GM12878 (cell line): Measurements from ENCODE around the gene LRP1. TPM values are rescaled to one million over a fixed set of nuclear protein-coding genes. Genes with fewer than 3 reads are reported as not detected.

Experiments used
- ATAC-seq: fragments of 200-7000 bp; cut with Tn5 transposase; 3 replicates; pipeline ENCODE4 v1.9.1; 2020; ENCODE audit warnings: mild to moderate bottlenecking, moderate library complexity
- BruUV-seq: library from RNA; stranded (reverse); fragments of 400-500 nt; replicated peaks from 2 replicates; lab custom pipeline; 2021; lab: Mats Ljungman, UMichigan
- CTCF ChIA-PET: fragments of 300-600 bp; sonication (Branson Sonifier 250); formaldehyde crosslinking; extraction: SDS; loops from one replicate; lab custom pipeline; 2021; ENCODE audit warnings: inconsistent platforms; lab: Yijun Ruan, JAX
- POLR2A ChIA-PET: fragments of 350-600 bp; formaldehyde crosslinking; extraction: SDS; loops from one replicate; lab custom pipeline; 2021; ENCODE audit warnings: inconsistent platforms; lab: Charles Lee
- RAD21 ChIA-PET: fragments of 300-600 bp; sonication (Branson Sonifier 250); formaldehyde crosslinking; loops from one replicate; lab custom pipeline; 2023; ENCODE audit warnings: antibody characterized with exemption; ENCODE audit not compliant: unreplicated experiment; lab: Charles Lee
- SMC1A ChIA-PET: fragments of 300-600 bp; sonication (Branson Sonifier 250); formaldehyde crosslinking; loops from one replicate; lab custom pipeline; 2023; ENCODE audit not compliant: unreplicated experiment, uncharacterized antibody; lab: Charles Lee
- DNase-seq: peaks from one replicate; pipeline ENCODE4 v3.0.0-alpha.2; 2011; ENCODE audit warnings: low read depth, low spot score
- FAIRE-seq: peaks from 3 replicates; lab custom pipeline; 2011; peaks lifted over from hg19 to GRCh38; lab: Jason Lieb, UNC
- H2AFZ ChIP-seq: 2 replicates; pipeline ENCODE4 v1.6.0; 2011; ENCODE audit warnings: low read depth, low read length, control low read depth; ENCODE audit not compliant: control insufficient read depth
- H3K27ac ChIP-seq: 2 replicates; pipeline ENCODE4 v1.5.1; 2011; ENCODE audit warnings: control low read depth; ENCODE audit not compliant: control insufficient read depth, insufficient read depth
- H3K27me3 ChIP-seq, 2 experiments: replicated peaks in 1 of 2; 2 replicates each; pipeline versions ENCODE4 v1.6.0 to v1.6.1; 2011; ENCODE audit warnings: low read length in 1 of 2; ENCODE audit not compliant: control insufficient read depth in 2 of 2, insufficient read depth in 2 of 2
- H3K36me3 ChIP-seq, 2 experiments: 2 replicates each; pipeline ENCODE4 v1.5.1; 2011; ENCODE audit warnings: low read length in 1 of 2; ENCODE audit not compliant: control insufficient read depth in 2 of 2, insufficient read depth in 2 of 2
- H3K4me1 ChIP-seq: 2 replicates; pipeline ENCODE4 v1.6.1; 2011; ENCODE audit warnings: mild to moderate bottlenecking, low read length, moderate library complexity, mixed read lengths; ENCODE audit not compliant: control insufficient read depth, insufficient read depth
- H3K4me2 ChIP-seq: 2 replicates; pipeline ENCODE4 v1.6.0; 2011; ENCODE audit warnings: control low read depth; ENCODE audit not compliant: control insufficient read depth, insufficient read depth
- H3K4me3 ChIP-seq: fragments of 200-600 bp; sonication (generic); 2 replicates; pipeline ENCODE4 v1.5.1; 2016
- H3K79me2 ChIP-seq: 2 replicates; pipeline ENCODE4 v1.6.0; 2011; ENCODE audit warnings: low read length; ENCODE audit not compliant: control insufficient read depth, insufficient read depth
- H3K9ac ChIP-seq: 2 replicates; pipeline ENCODE4 v1.8.0; 2011; ENCODE audit warnings: low read length, control low read depth, mixed read lengths; ENCODE audit not compliant: control insufficient read depth, insufficient read depth
- H3K9me3 ChIP-seq: replicated peaks from 3 replicates; pipeline ENCODE4 v1.5.1; 2011; ENCODE audit warnings: mild to moderate bottlenecking, low read length; ENCODE audit not compliant: control insufficient read depth, insufficient read depth
- H4K20me1 ChIP-seq: 2 replicates; pipeline ENCODE4 v1.6.0; 2011; ENCODE audit not compliant: control insufficient read depth, insufficient read depth
- BHLHE40 ChIP-seq, 2 experiments: fragments of 450-650 bp in 1 of 2; IDR thresholded peaks; 2 replicates each; pipeline ENCODE4 v1.6.1; 2011 to 2017; ENCODE audit warnings: low read depth in 2 of 2, borderline replicate concordance in 1 of 2, improper control_type of control experiment in 1 of 2, low read length in 1 of 2, mild to moderate bottlenecking in 1 of 2
- CHD2 ChIP-seq: IDR thresholded peaks from 2 replicates; pipeline ENCODE4 v1.6.1; 2011; ENCODE audit warnings: low read depth, low read length, improper control_type of control experiment, borderline replicate concordance
- HDAC2 ChIP-seq: fragments of 200-600 bp; sonication (generic); IDR thresholded peaks from 2 replicates; pipeline ENCODE4 v1.6.1; 2017
- IRF4 ChIP-seq: IDR thresholded peaks from 2 replicates; pipeline ENCODE4 v1.6.1; 2011; ENCODE audit warnings: low read depth, low read length
- RAD51 ChIP-seq: fragments of 450-650 bp; IDR thresholded peaks from 2 replicates; pipeline ENCODE4 v1.6.1; 2016; ENCODE audit warnings: moderate library complexity, mild to moderate bottlenecking, inconsistent platforms
- RFX5 ChIP-seq: IDR thresholded peaks from 2 replicates; pipeline ENCODE4 v1.6.1; 2011; ENCODE audit warnings: low read depth, low read length, improper control_type of control experiment
- ZBED1 ChIP-seq: IDR thresholded peaks from 2 replicates; pipeline ENCODE4 v1.6.1; 2016; ENCODE audit warnings: borderline replicate concordance
- WGBS: methylation state at CpG from one replicate; pipeline ENCODE4 v1.1.6; 2016; ENCODE audit warnings: low lambda C conversion rate; ENCODE audit not compliant: insufficient replicate concordance, insufficient coverage; ENCODE audit errors: missing lambda C conversion rate; 5-methylcytosine and 5-hydroxymethylcytosine counted together
- in situ Hi-C: fragments of 300-500 bp; cut with MboI; formaldehyde crosslinking; loops from 9 replicates; pipeline ENCODE4 v1.14.3; 2018; ENCODE audit warnings: mixed read lengths
- intact Hi-C: fragments of 100-400 bp; cut with micrococcal nuclease; formaldehyde crosslinking; loops from one replicate; pipeline ENCODE4 v1.14.2; 2022; ENCODE audit not compliant: unreplicated experiment
- polyA plus RNA-seq, 11 experiments: library from polyadenylated mRNA; depleted of rRNA in 4 of 11; unstranded in 6 of 11; stranded (reverse) in 5 of 11; fragments of >200 nt; fragmentation: Nextera tagmentation in 4 of 11; fragmentation: Illumina TruSeq in 1 of 11; extraction: Ambion mirVana in 4 of 11; extraction: Trizol in 1 of 11; gene quantifications; 1 replicate in 1 of 11; 2 replicates in 10 of 11; pipeline versions ENCODE4 v1.2.1 to v1.2.3, GENCODE V29; 2011 to 2016; ENCODE audit warnings: inconsistent platforms in 2 of 11, missing spikeins in 2 of 11, low read depth in 1 of 11
- total RNA-seq, 4 experiments: library from RNA; depleted of rRNA in 3 of 4; stranded (reverse); fragments of >200 nt in 3 of 4; fragmentation: Illumina TruSeq in 1 of 4; extraction: Trizol in 1 of 4; gene quantifications; 2 replicates each; pipeline versions ENCODE4 v1.2.1 to v1.2.3, GENCODE V29; 2013 to 2021
- TF ChIP-seq, protein P1 (sequence below): IDR thresholded peaks from 2 replicates; pipeline ENCODE4 v1.6.1; 2012; ENCODE audit warnings: low read depth, low read length, improper control_type of control experiment

LRP1 gene
- total and polyA plus RNA-seq, 10 of the 15 experiments (the other 5 are each of a cell fraction or from before 2014, with no cell fraction given), result under 0.01 to 1.1 (median 0.20) TPM; not detected in 2

DNA sequence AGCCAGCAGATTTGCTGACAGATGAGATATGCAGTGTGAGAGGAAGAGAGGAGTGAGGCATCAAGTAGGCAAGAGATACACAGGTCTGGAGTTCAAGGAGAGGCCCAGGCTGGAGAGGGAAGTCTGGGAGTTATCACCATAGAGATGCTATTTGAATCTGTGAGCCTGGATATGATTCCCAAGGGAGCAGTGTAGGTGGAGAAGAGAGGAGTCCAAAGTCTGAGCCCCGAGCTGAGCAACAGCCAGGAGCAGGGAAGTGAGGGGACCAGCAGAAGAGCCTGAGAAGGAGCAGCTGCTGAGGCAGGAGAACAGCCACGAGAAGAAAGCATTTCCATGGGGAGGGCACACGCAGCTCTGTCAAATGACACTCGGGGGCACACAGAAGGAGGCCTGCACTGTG lies 68.2 kb downstream of the LRP1 start:
- Histone ChIP-seq H2AFZ (no peak overlapping the region), H3K36me3 (no peaks in the 10 kb centered on the region; a peak in 1 of 4 replicates), H3K9ac (no peak overlapping the region), H3K4me2 (no peak overlapping the region), H3K27ac (no peak overlapping the region), H3K27me3 (no peaks in the 10 kb centered on the region), H3K4me1 (no peaks in the 10 kb centered on the region), H4K20me1 (no peaks in the 10 kb centered on the region), H3K9me3 (no peaks in the 10 kb centered on the region), H3K79me2 (no peaks in the 10 kb centered on the region), H3K4me3 (no peak overlapping the region)
- no TSS peak for BruUV-seq
- POLR2A ChIA-PET, result no interaction called here
- in situ Hi-C loops (no loop called here), intact Hi-C loops (no loop called here)
- ATAC-seq (no peak), FAIRE-seq (no peak), DNase-seq (no peak)
- SMC1A ChIA-PET, result no interaction called here
- TF ChIP-seq HDAC2, result no peak
- TF ChIP-seq, protein P1, sequence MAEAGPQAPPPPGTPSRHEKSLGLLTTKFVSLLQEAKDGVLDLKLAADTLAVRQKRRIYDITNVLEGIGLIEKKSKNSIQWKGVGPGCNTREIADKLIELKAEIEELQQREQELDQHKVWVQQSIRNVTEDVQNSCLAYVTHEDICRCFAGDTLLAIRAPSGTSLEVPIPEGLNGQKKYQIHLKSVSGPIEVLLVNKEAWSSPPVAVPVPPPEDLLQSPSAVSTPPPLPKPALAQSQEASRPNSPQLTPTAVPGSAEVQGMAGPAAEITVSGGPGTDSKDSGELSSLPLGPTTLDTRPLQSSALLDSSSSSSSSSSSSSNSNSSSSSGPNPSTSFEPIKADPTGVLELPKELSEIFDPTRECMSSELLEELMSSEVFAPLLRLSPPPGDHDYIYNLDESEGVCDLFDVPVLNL, result no peak
- WGBS, result 11% methylated on average over 4 of the region's 4 CpGs
- CTCF ChIA-PET, result interaction anchor here (1.1 to 1.5 kb wide), 2 partner anchors 11 to 13 kb away, joined by 3 to 4 read pairs; no protein-coding TSS in a partner anchor
- RAD21 ChIA-PET, result no interaction called here

DNA sequence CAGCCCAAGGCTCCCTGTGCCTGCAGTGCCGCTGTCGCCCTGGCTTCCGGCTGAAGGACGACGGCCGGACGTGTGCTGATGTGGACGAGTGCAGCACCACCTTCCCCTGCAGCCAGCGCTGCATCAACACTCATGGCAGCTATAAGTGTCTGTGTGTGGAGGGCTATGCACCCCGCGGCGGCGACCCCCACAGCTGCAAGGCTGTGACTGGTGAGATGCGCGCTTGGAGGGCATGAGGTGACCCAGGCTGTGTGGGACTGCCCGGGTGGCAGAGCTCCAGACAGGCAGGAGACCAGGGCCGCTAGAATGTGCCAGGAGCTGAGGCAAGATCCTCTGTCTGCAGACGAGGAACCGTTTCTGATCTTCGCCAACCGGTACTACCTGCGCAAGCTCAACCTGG lies 68.7 kb downstream of the LRP1 start:
- ChIA-PET SMC1A (no interaction called here), CTCF (interaction anchor here (1.0 to 1.1 kb wide), 2 partner anchors 8 to 14 kb away, joined by 3 to 6 read pairs; no protein-coding TSS in a partner anchor), RAD21 (no interaction called here), POLR2A (no interaction called here)
- H3K4me2 ChIP-seq, result no peak overlapping the region
- H3K27me3 ChIP-seq, result no peaks in the 10 kb centered on the region
- in situ Hi-C loops (no loop called here), intact Hi-C loops (no loop called here)
- no peaks in the 10 kb centered on the region for H3K79me2 ChIP-seq
- no peaks in the 10 kb centered on the region for H3K4me1 ChIP-seq
- no peak overlapping the region for H3K9ac ChIP-seq
- FAIRE-seq, result no peak
- no peaks in the 10 kb centered on the region for H3K9me3 ChIP-seq
- no peaks in the 10 kb centered on the region; a peak in 1 of 4 replicates for H3K36me3 ChIP-seq
- H2AFZ ChIP-seq, result no peak overlapping the region
- ATAC-seq, result no peak
- H4K20me1 ChIP-seq, result no peaks in the 10 kb centered on the region
- BruUV-seq, result no TSS peak
- WGBS, result 78% methylated on average over 18 of the region's 22 CpGs
- no peak for TF ChIP-seq CHD2
- no peak for TF ChIP-seq BHLHE40 (IDR thresholded peaks at IDR 0.05; ENCODE audit: borderline replicate concordance in 1 of 2, low read depth in 2 of 2, low read length in 1 of 2)
- TF ChIP-seq IRF4, result no peak
- TF ChIP-seq ZBED1, result no peak
- no peak for TF ChIP-seq RAD51
- TF ChIP-seq RFX5, result no peak
- no peak overlapping the region for H3K4me3 ChIP-seq
- no peak overlapping the region for H3K27ac ChIP-seq
- no peak for DNase-seq
